Lung (tissue), 12 donors: ENCODE data around the gene DIP2B. TPM values are rescaled to one million over a fixed set of nuclear protein-coding genes. Genes with fewer than 3 reads are reported as not detected.

ENCODE experiments used
- ATAC-seq: fragments of 200-7000 bp; cut with Tn5 transposase; one replicate; pipeline ENCODE4 v1.9.1; 2020; ENCODE audit warnings: moderate number of reproducible peaks; ENCODE audit not compliant: insufficient read depth, low FRiP score
- DNase-seq, 3 donors: peaks; one replicate each; pipeline ENCODE4 v3.0.0-alpha.2; 2013 to 2017
- H3K27ac ChIP-seq, 2 donors: one replicate each; pipeline ENCODE4 v1.5.1; 2013; ENCODE audit warnings: mild to moderate bottlenecking in 2 of 2, moderate library complexity in 2 of 2, control low read depth in 1 of 2, inconsistent platforms in 1 of 2, low read depth in 1 of 2, low read length in 1 of 2
- H3K27me3 ChIP-seq, 3 donors: one replicate each; pipeline ENCODE4 v1.5.1; 2013; ENCODE audit warnings: low read length in 2 of 3; ENCODE audit not compliant: control insufficient read depth in 3 of 3, insufficient read depth in 3 of 3
- H3K36me3 ChIP-seq, 4 donors: one replicate each; pipeline ENCODE4 v1.5.1; 2013; ENCODE audit warnings: low read length in 4 of 4, mild to moderate bottlenecking in 1 of 4, moderate library complexity in 1 of 4; ENCODE audit not compliant: control insufficient read depth in 4 of 4, insufficient read depth in 4 of 4
- H3K4me1 ChIP-seq, 5 donors: one replicate each; pipeline ENCODE4 v1.5.1; 2013; ENCODE audit warnings: low read length in 5 of 5, mild to moderate bottlenecking in 2 of 5, moderate library complexity in 1 of 5; ENCODE audit not compliant: control insufficient read depth in 5 of 5, insufficient read depth in 5 of 5
- H3K4me3 ChIP-seq: one replicate; pipeline ENCODE4 v1.5.1; 2013; ENCODE audit warnings: mild to moderate bottlenecking, control low read depth, moderate library complexity
- H3K9ac ChIP-seq, 2 donors: one replicate each; pipeline ENCODE4 v1.5.1; 2013; ENCODE audit warnings: low read length in 2 of 2, control low read depth in 1 of 2; ENCODE audit not compliant: insufficient read depth in 1 of 2
- H3K9me3 ChIP-seq, 4 donors: one replicate each; pipeline ENCODE4 v1.5.1; 2013; ENCODE audit warnings: low read length in 3 of 4, mild to moderate bottlenecking in 1 of 4, moderate library complexity in 1 of 4; ENCODE audit not compliant: control insufficient read depth in 4 of 4, insufficient read depth in 3 of 4
- CTCF ChIP-seq: IDR thresholded peaks from 2 replicates; pipeline ENCODE4 v1.5.1; 2012; ENCODE audit warnings: mild to moderate bottlenecking; ENCODE audit errors: control extremely low read depth, extremely low read depth
- WGBS, 2 donors: extraction: QIAGEN DNeasy Blood & Tissue Kit; methylation state at CpG; one replicate each; pipeline ENCODE4 v1.1.7; 2013; 5-methylcytosine and 5-hydroxymethylcytosine counted together
- polyA plus RNA-seq, 2 donors: library from polyadenylated mRNA; stranded (reverse); fragments of 200-250 nt; gene quantifications; one replicate each; pipeline ENCODE4 v1.2.1, GENCODE V29; 2013
- total RNA-seq, 2 donors: library from RNA; depleted of rRNA in 1 of 2; stranded (reverse); fragments of >200 nt in 1 of 2; gene quantifications; one replicate each; pipeline ENCODE4 v1.2.1, GENCODE V29; 2014 to 2021
- donor health status: control.
- donor health status: control.
- donor health status: Bipolar disorder and iron deficiency.
- donor health status: healthy.
- donor health status: DM: yes; HTN: yes; CAD: no.

The DIP2B gene
- total and polyA plus RNA-seq, 4 donors = 4.2 to 55.8 (median 18.6) TPM

- H3K9ac ChIP-seq = no peak overlapping the region
- peak overlapping the region; percentile 0 to 52 for H3K27ac ChIP-seq
- H3K36me3 ChIP-seq = no peaks in the 10 kb centered on the region
- no peak for DNase-seq
- peak; percentile 46 for ATAC-seq
- no peaks in the 10 kb centered on the region for H3K27me3 ChIP-seq
- no peak overlapping the region for H3K4me3 ChIP-seq
- TF ChIP-seq CTCF = no peak
- peaks cover 8 to 50% (median 24%) of the 10 kb centered on the region in 5 donors for H3K4me1 ChIP-seq
- no peaks in the 10 kb centered on the region for H3K9me3 ChIP-seq
- 76 to 87% methylated on average over 9 of the region's 9 CpGs for WGBS, 2 donors
Observed at GRCh38 chr12:50620109-50620977, 115.6 kb downstream of the DIP2B start.

GRCh38 chr12:50620978-50621360 lies 116.2 kb downstream of the DIP2B start:
- Histone ChIP-seq H3K27me3 (no peaks in the 10 kb centered on the region), H3K9ac (no peak overlapping the region), H3K9me3 (no peaks in the 10 kb centered on the region), H3K27ac (peak overlapping the region in 1 of 2 donors; percentile 0), H3K4me1 (peaks cover 8 to 55% (median 25%) of the 10 kb centered on the region in 5 donors), H3K36me3 (peaks cover 0 to under 1% (median 0%) of the 10 kb centered on the region in 4 donors), H3K4me3 (no peak overlapping the region)
- TF ChIP-seq CTCF = no peak
- ATAC-seq (no peak), DNase-seq (no peak)
- WGBS, 2 donors = 80 to 91% methylated on average over 1 of the region's 1 CpG

- TF ChIP-seq CTCF = no peak
- Histone ChIP-seq H3K9ac (peak overlapping the region in 1 of 2 donors; percentile 52), H3K27ac (no peak overlapping the region), H3K4me1 (peaks cover 8 to 53% (median 25%) of the 10 kb centered on the region in 5 donors), H3K4me3 (no peak overlapping the region), H3K36me3 (peaks cover 0 to 2% (median 0%) of the 10 kb centered on the region in 4 donors), H3K27me3 (no peaks in the 10 kb centered on the region), H3K9me3 (no peaks in the 10 kb centered on the region)
- DNase-seq (peak in 2 of 3 donors; percentile 45 to 58), ATAC-seq (no peak)
- 48 to 51% methylated on average over 8 of the region's 8 CpGs for WGBS, 2 donors
Observed at GRCh38 chr12:50621399-50622300, 116.9 kb downstream of the DIP2B start.
